NOMO-1 treated with dmso at 0.1 percent for 144 hours (cell line): ENCODE data around the gene TNS3.
A peak's percentile ranks its signal among the peaks of the same experiment; 100 is the strongest.

Experiments used
- DNase-seq: peaks from one replicate; lab custom pipeline; 2025; ENCODE audit not compliant: unreplicated experiment; lab: John Stamatoyannopoulos, UW

TNS3 gene

DNA sequence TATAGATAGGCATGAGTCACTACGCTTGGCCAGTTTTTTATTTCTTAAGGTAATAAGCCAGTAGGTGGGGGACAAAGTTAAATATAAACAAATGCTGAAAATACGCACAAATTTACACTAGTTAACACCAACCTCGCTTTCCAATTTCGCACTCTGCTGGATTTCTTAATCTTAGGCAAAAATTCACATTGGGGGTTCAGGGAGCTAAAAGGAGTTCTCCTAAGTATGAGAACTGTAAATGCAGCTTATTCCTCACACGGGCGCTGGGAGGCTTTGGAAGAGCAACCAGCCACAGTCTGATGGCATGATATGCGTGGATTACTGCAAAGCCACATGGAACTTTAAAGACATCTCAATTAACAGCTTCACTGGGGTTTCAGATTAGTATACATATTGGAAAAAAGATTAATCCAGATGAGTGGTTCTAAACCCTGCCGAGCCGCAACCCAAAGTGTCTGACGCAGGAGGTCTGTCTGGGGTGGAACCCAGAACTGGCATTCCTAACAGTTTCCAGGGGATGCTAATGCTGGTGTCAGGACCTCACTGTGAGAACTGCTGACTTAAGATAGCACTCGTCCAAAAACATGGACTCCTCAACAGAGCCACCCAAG lies 16.2 kb downstream of the TNS3 start:
- DNase-seq, result no peak

DNA sequence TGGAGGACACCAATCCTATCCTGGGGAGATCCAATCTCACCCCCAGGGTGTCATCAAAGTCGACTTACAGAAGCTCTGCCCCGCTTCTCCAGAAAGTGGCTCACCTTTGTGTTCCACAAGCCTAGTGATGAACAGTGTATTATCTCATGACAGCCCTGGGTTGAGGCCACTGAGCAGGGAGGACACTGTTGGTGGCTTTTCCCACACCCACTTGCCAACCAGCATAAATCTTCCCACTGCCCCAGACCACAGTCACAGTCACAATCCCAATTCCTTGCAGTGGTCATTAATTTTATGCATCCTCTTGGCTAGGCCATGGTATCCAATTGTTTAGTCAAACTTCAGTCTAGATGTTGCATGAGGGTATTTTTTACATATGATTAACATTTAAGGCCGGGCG lies 18.4 kb downstream of the TNS3 start:
- no peak for DNase-seq

- DNase-seq, result no peak
Measured at GRCh38 chr7:47561715-47562446, 20.0 kb downstream of the TNS3 start.

DNA sequence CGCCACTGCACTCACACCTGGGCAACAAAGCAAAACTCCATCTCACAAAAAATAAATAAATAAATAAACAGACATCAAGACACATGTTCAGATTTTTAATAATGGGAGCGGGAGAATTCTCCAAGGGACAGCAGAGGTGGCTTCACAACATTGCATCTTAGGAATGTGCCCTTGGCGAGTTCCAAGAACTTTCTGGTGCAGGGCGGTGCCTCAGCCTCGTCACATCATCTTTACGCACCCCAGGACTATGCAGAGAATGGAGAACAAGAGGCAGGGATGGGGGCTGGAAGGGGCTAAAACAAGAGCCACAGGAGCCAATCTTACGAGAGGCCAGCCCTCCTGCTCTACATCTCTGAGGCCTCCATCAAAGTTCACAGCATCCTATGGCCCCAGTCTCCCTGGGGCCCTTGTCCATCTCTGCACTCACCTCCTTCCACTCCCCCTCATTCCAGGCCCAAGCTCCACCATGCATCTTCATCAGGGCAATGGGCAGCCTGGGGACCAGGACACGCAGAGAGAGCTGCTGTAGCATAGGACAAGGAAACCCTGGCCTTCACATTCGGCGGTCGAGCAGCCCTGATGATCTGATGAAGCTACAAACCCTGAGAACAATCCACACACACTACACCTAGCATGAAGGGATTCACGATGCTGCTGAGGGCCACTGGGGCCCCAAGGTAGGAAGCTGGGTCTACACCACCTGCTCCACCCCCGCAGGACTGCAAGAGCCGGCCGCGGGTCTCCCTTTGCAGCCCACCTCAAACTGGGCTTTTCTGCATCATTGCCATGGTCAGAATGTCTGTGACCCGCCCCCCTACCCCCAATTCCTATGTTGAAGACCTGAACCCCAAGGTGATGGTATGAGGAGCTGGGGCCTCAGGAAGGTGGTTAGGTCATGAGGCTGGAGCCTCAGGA lies 22.3 kb downstream of the TNS3 start:
- no peak for DNase-seq

GRCh38 chr7:47557694-47558670 lies 23.9 kb downstream of the TNS3 start:
- no peak for DNase-seq

DNA sequence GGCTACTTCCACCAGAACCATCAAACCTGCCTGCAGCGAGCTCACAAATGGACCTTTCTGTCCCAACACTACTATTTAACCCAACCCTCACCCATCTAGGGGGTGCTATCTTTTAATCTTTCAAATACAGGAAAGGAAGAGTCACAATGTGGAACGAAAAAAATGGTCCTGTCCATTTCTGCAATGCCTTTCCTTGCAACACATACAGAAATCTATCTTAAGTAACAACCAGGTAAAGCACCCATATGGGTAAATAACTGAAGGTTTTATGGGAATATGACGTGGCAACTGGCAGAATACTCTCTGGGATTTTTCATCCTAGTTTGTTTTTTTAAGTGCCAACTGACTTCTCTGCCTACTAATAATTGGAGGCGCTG lies 24.6 kb downstream of the TNS3 start:
- DNase-seq, result no peak

DNA sequence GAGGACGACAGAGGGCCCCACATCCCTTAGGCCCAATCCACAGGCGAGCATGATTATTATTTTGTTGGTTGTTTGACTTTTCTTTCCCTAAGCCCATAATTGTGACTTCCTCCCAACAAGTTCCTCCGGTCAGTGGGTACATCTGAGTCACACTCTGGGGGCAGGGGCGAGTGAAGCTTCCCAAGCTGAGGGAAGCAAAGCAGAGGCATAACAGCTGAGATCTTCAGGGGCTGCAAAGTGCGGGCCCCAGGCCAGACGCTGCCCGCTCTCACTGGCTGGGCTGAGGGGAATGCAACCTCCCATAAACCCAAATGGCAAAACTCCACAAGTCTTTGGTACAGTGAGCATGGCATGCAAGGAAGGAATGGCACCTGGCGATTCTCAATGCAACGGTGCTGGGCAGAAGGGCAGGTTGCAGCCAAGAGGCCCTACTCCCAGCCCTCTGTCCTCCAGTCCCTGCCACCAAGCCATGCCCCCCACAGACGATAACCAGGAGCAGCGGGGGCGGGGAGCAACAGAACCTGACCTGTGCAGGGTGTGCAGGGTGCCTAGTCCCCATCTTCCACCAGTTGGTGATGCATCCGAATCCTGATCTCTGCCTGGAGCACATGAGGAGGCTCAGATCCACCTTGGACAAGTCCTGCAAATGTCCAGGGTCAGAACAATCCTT lies 25.3 kb downstream of the TNS3 start:
- peak; percentile 6 for DNase-seq

- no peak for DNase-seq
Measured at GRCh38 chr7:47553309-47553708, 28.6 kb downstream of the TNS3 start.

DNA sequence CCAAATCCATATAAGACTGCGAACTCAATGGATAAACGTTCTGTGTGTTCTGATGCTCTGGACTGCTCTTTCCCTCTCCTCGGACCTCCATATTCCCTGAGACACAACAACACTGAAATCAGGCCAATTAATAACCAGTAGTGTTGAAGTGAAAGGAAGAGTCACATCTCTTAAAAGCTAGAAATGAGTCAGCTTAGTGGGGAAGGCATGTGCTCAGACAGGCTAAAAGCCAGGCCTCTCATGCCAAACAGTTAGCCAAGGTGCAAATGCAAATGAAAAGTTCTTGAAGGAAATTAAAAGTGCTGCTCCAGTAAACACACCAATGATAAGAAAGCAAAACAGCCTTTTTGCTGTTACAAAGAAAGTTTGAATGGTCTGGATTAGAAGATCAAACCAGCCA lies 29.3 kb downstream of the TNS3 start:
- no peak for DNase-seq

GRCh38 chr7:47551668-47552440 lies 30.1 kb downstream of the TNS3 start:
- no peak for DNase-seq

DNA sequence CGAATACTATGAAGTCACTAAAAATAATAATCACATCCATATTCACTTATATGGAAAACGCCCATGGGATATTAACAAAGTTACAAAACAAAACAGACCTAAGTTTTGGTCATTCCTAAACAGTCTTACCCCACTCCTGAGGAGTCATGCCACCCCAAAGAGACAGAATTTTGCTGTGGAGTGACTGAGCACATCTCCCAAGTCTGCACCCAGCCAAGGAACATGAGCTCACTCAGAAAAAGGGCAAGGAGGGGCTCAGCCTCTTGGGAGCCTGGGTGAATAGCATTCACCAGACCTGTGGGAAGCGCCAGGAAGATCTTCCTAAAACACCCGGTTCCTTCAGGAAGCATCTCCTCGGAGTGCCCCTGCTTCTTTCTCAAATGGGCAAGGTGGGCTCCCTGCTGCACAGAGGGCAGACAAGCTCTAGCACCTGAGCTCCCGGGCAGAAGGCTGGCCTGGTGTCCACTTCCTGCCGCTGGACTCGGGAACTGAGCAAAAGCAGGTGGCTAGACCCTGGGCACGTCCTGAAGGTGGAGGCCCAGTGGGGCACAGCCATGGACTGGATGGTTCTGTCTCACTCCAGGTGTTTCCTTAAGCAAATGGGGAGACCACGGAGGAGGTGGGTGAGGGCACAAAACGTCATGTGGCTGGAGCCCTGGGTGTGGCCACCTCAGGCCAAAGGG lies 31.0 kb downstream of the TNS3 start:
- DNase-seq, result no peak

- no peak for DNase-seq
Measured at GRCh38 chr7:47549916-47550315, 32.0 kb downstream of the TNS3 start.

DNA sequence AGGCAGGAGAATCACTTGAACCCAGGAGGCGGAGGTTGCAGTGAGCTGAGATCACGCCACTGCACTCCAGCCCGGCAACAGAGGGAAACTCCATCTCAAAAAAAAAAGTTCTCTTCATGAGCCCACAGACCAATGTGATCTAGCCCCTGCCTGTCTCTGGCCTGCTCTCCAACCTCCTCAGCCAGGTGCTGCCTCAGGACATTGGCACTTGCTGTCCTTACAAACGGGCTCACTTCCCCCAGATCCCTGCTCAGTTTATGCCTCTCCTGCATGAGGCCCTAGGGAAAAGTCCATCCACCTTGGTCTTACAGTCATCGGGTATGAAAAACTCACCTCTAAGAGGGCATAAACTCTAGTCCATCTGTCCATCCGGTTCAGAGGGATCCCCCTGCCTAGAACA lies 32.5 kb downstream of the TNS3 start:
- no peak for DNase-seq

- no peak for DNase-seq
Measured at GRCh38 chr7:47548546-47548945, 33.4 kb downstream of the TNS3 start.

GRCh38 chr7:47546733-47547494 lies 35.0 kb downstream of the TNS3 start:
- no peak for DNase-seq

DNA sequence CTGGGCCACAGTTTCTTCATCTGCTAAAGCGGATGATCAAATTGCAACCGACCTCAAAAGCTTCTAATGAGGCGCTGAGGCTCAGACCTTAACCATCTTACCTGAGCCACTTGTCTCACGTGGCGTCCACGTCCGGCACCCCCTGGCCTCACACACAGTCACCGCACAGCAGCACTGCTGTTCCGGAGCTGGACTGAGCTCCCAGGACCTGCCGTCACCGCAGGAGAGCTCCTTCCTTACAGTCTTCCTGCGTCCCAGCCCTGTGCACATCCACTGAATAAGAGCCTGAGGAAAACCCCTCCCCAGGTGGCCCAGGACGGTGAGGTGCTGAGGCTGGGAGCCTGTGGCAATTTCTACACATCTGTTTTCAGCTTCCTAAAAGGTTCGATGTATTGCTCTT lies 35.7 kb downstream of the TNS3 start:
- DNase-seq, result no peak

- DNase-seq, result no peak
Measured at GRCh38 chr7:47544416-47544815, 37.5 kb downstream of the TNS3 start.

- no peak for DNase-seq
Measured at GRCh38 chr7:47543714-47544113, 38.2 kb downstream of the TNS3 start.
